H1 (cell line): ENCODE measurements around the gene SYP. TPM values are rescaled to one million over a fixed set of nuclear protein-coding genes. Genes with fewer than 3 reads are reported as not detected.
A peak's percentile ranks its signal among the peaks of the same experiment; 100 is the strongest.

ENCODE experiments used
- CHD1 ChIP-seq: IDR thresholded peaks from 2 replicates; pipeline ENCODE4 v1.6.1; 2012; ENCODE audit warnings: low read depth, low read length, improper control_type of control experiment
- EP300 ChIP-seq, 2 experiments: IDR thresholded peaks; 1 replicate in 1 of 2; 2 replicates in 1 of 2; pipeline ENCODE4 v1.6.1; 2011 to 2012; ENCODE audit warnings: low read depth in 2 of 2, low read length in 2 of 2, mild to moderate bottlenecking in 2 of 2, borderline replicate concordance in 1 of 2, inconsistent platforms in 1 of 2, moderate library complexity in 1 of 2
- JUND ChIP-seq: IDR thresholded peaks from 2 replicates; pipeline ENCODE4 v1.6.1; 2011; ENCODE audit warnings: mild to moderate bottlenecking, improper control_type of control experiment, low read length
- KDM1A ChIP-seq: fragments of 200-600, 300-600 bp; sonication (generic); IDR thresholded peaks from 2 replicates; pipeline ENCODE4 v1.7.1; 2016; ENCODE audit warnings: mild to moderate bottlenecking, low read length, borderline replicate concordance
- POLR2A ChIP-seq, 2 experiments: IDR thresholded peaks; 1 replicate in 1 of 2; 2 replicates in 1 of 2; pipeline ENCODE4 v1.6.1; 2011; ENCODE audit warnings: low read depth in 2 of 2, low read length in 2 of 2, mild to moderate bottlenecking in 2 of 2; ENCODE audit errors: control extremely low read depth in 1 of 2
- SRF ChIP-seq: IDR thresholded peaks from 2 replicates; pipeline ENCODE4 v1.6.1; 2011; ENCODE audit warnings: mild to moderate bottlenecking, low read depth, low read length, moderate library complexity
- TAF1 ChIP-seq: IDR thresholded peaks from 2 replicates; pipeline ENCODE4 v1.6.1; 2011; ENCODE audit warnings: mild to moderate bottlenecking, low read depth, low read length
- TCF12 ChIP-seq: IDR thresholded peaks from 2 replicates; pipeline ENCODE4 v1.6.1; 2011; ENCODE audit warnings: low read depth, mild to moderate bottlenecking, low read length
- polyA plus RNA-seq, 7 experiments: library from polyadenylated mRNA; depleted of rRNA in 3 of 7; stranded (reverse) in 5 of 7; unstranded in 2 of 7; fragments of >200 nt in 5 of 7; fragments of 200-250 nt in 2 of 7; gene quantifications; 1 replicate in 5 of 7; 2 replicates in 1 of 7; 4 replicates in 1 of 7; pipeline versions ENCODE4 v1.2.1 to v1.2.3, GENCODE V29; 2011 to 2013; ENCODE audit warnings: missing spikeins in 2 of 7, mixed read lengths in 2 of 7
- total RNA-seq: library from RNA; stranded (reverse); fragmentation: NEBNext Ultra II Directional; extraction: Animal tissue kit (Norgen Biotek cat#: 25700); gene quantifications from 2 replicates; pipeline ENCODE4 v1.2.1, GENCODE V29; 2021
- TF ChIP-seq, protein P1 (sequence below): IDR thresholded peaks from 2 replicates; pipeline ENCODE4 v1.6.1; 2012; ENCODE audit warnings: inconsistent platforms

Gene SYP
- total and polyA plus RNA-seq, 2 of the 8 experiments (the other 6 are each of a cell fraction or from before 2014, with no cell fraction given), result 4.3 to 10.8 TPM

DNA sequence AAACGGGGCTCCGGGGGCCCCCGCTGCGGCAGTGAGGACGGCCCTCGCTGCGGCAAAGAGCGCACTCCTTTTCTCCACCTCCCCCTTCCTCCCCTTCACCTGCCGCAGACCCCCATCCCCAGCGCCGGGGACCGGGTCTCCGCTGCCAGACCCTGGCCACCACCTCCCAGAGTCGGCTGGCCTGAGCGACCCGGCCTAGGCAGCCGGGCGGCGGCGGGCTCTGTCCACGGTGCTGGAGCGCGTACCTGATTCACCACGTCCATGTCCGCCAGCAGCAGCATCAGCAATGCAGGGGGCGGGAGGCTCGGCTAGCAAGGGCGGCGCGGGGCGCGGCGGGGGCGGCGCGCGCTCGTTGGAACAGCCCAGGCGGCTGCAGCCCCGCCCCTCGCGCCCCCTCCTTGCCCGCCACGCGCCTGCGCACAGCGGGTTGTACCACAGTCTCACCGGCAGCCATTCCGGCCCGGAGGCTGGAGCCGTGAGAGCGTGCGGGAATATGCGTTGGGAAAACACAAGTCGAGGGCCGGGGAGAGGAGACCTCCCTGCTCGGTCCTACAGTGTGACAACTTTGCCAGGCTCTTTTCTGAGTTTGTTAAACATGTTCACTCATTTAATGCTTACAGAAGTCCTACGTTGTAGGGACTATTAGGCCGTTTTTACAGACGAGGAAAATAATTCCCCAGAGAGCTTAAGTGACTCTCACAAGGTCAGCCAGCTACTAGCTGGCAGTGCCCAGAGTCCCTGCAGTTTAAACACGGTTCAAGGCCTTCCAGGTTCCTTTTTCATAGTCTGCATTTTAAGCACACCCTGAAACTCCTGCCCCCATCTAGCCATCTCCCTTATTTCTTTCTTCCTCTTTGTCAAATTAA is at the start of gene SYP (continued):
- TF ChIP-seq SRF, result no peak
- TF ChIP-seq TCF12, result 0 out of 2 replicates have a peak, but pooled peaks have one; percentile 10
- TF ChIP-seq CHD1, result no peak
- peak; percentile 97 for TF ChIP-seq JUND
- TF ChIP-seq TAF1, result peak; percentile 83
- TF ChIP-seq, protein P1, sequence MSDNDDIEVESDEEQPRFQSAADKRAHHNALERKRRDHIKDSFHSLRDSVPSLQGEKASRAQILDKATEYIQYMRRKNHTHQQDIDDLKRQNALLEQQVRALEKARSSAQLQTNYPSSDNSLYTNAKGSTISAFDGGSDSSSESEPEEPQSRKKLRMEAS, result peak; percentile 88
- peak in 1 of 2 experiments; percentile 100; a peak in 2 of 3 replicates for TF ChIP-seq EP300 (IDR thresholded peaks at IDR 0.05; ENCODE audit: borderline replicate concordance in 1 of 2, low read depth in 2 of 2, low read length in 2 of 2)
- TF ChIP-seq POLR2A (IDR thresholded peaks at IDR 0.05; ENCODE audit: control extremely low read depth in 1 of 2, low read depth in 2 of 2, low read length in 2 of 2), result peak in 1 of 2 experiments; percentile 74; a peak in 1 of 3 replicates
- TF ChIP-seq KDM1A, result no peak
